ENCODE data around the gene KCNN2. TPM values are rescaled to one million over a fixed set of nuclear protein-coding genes. Genes with fewer than 3 reads are reported as not detected.

KCNN2 gene
- total and polyA plus RNA-seq, 9 of the 15 experiments (the other 6 are each of a cell fraction or from before 2014, with no cell fraction given): 0.07 TPM; not detected in 8

DNA sequence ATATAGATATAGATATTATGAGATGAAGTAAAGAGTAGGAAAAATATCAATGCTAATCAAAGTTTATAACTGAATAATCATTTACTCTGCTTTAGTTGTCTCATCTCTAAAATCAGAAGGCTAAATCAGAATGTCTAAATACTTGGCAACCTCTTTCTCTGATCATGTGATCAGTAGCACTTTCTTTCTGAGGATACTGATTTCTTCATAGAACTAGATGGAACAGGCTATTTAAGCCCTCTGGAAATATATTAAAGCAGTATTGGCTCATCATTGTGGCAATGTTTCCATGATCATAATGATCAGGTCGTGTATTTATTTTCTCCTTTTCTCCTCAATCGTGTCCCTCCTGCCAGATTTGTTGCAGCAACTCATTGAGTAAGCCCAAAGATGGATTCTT, 109.7 kb downstream of the KCNN2 start:
- no peak overlapping the region for H3K27ac ChIP-seq (ENCODE audit: extremely low read depth, low read depth, low read length)
- no peaks in the 10 kb centered on the region for H4K20me1 ChIP-seq (replicated peaks; ENCODE audit: control insufficient read depth, insufficient read depth, low read length)
- no peak for FAIRE-seq
- H3K79me2 ChIP-seq (ENCODE audit: control insufficient read depth, insufficient read depth, low read length): no peaks in the 10 kb centered on the region
- no peaks in the 10 kb centered on the region for H3K27me3 ChIP-seq (ENCODE audit: control insufficient read depth in 2 of 2, insufficient read depth in 2 of 2, low read length in 2 of 2)
- no TSS peak for BruUV-seq (replicated peaks)
- H3K4me1 ChIP-seq (replicated peaks in 1 of 2; ENCODE audit: control insufficient read depth in 2 of 2, insufficient read depth in 2 of 2, low read length in 2 of 2): no peaks in the 10 kb centered on the region
- ATAC-seq: no peak
- H3K9ac ChIP-seq (ENCODE audit: insufficient read depth in 1 of 2, low read depth in 2 of 2, low read length in 2 of 2): no peak overlapping the region
- TF ChIP-seq PPARD (CRISPR knock-in tag; IDR thresholded peaks at IDR 0.05): no peak
- TF ChIP-seq, protein P1, sequence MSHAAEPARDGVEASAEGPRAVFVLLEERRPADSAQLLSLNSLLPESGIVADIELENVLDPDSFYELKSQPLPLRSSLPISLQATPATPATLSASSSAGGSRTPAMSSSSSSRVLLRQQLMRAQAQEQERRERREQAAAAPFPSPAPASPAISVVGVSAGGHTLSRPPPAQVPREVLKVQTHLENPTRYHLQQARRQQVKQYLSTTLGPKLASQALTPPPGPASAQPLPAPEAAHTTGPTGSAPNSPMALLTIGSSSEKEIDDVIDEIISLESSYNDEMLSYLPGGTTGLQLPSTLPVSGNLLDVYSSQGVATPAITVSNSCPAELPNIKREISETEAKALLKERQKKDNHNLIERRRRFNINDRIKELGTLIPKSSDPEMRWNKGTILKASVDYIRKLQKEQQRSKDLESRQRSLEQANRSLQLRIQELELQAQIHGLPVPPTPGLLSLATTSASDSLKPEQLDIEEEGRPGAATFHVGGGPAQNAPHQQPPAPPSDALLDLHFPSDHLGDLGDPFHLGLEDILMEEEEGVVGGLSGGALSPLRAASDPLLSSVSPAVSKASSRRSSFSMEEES (CRISPR knock-in tag; IDR thresholded peaks at IDR 0.05): peak; percentile 33; the same call in 1 of the 2 replicates
- no peak overlapping the region for H2AFZ ChIP-seq (ENCODE audit: low read depth, low read length)
- ChIA-PET CTCF (ENCODE audit: low intra/inter-chr PET ratio) (no interaction called here), POLR2A (no interaction called here)
- no peaks in the 10 kb centered on the region for H3K36me3 ChIP-seq (ENCODE audit: control insufficient read depth, insufficient read depth, low read length)
- no peak for DNase-seq (ENCODE audit: extremely low read depth in 1 of 4, low spot score in 3 of 4)
- no peak overlapping the region for H3K4me3 ChIP-seq
- no peaks in the 10 kb centered on the region for H3K9me1 ChIP-seq (ENCODE audit: control insufficient read depth, insufficient read depth, low read length)
- WGBS (ENCODE audit: insufficient coverage, low coverage, missing lambda C conversion rate): 0% methylated on average over 2 of the region's 2 CpGs
- in situ Hi-C loops (cut with MboI): no loop called here
- no peak overlapping the region for H3K4me2 ChIP-seq (ENCODE audit: insufficient read depth, low read length)
- H3K9me3 ChIP-seq (replicated peaks; ENCODE audit: control insufficient read depth, insufficient read depth, low read depth, low read length): peaks cover 3% of the 10 kb centered on the region; the same call in 1 of the 2 replicates
- intact Hi-C loops (cut with micrococcal nuclease): no loop called here

DNA sequence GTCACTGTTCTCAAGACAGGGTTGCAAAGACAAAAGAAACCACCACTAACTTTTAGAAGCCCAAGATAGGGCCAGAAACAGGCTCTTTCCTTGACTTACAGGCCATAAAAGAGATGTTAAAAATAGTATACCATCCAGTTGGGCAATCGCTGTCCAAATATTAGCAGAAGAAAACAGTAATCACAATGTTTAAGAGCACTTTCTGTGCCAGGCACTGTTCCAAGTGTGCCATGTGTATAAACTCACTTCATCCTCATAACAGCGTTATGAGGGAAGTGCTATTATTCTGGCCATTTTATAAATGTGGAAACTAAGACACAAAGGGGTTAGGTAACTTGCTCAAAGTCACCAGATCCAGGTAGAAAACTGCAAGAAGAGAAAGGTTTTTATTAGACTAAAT, 111.7 kb downstream of the KCNN2 start:
- POLR2A ChIA-PET: no interaction called here
- TF ChIP-seq ZNF444 (CRISPR knock-in tag; IDR thresholded peaks at IDR 0.05) (no peak), SAFB (IDR thresholded peaks at IDR 0.05; ENCODE audit: borderline replicate concordance, low read depth, low read length) (no peak), SMAD1 (IDR thresholded peaks at IDR 0.05; ENCODE audit: low read depth, low read length, partially characterized antibody) (no peak), RFX5 (IDR thresholded peaks at IDR 0.05; ENCODE audit: low read depth, low read length) (no peak), SRF (CRISPR knock-in tag; IDR thresholded peaks at IDR 0.05) (no peak)
- TF ChIP-seq, protein P2, sequence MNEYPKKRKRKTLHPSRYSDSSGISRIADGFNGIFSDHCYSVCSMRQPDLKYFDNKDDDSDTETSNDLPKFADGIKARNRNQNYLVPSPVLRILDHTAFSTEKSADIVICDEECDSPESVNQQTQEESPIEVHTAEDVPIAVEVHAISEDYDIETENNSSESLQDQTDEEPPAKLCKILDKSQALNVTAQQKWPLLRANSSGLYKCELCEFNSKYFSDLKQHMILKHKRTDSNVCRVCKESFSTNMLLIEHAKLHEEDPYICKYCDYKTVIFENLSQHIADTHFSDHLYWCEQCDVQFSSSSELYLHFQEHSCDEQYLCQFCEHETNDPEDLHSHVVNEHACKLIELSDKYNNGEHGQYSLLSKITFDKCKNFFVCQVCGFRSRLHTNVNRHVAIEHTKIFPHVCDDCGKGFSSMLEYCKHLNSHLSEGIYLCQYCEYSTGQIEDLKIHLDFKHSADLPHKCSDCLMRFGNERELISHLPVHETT (CRISPR knock-in tag; conservative IDR thresholded peaks at IDR 0.05 in 1 of 2, IDR thresholded peaks at IDR 0.05 in 1 of 2): no peak
- TF ChIP-seq, protein P3, sequence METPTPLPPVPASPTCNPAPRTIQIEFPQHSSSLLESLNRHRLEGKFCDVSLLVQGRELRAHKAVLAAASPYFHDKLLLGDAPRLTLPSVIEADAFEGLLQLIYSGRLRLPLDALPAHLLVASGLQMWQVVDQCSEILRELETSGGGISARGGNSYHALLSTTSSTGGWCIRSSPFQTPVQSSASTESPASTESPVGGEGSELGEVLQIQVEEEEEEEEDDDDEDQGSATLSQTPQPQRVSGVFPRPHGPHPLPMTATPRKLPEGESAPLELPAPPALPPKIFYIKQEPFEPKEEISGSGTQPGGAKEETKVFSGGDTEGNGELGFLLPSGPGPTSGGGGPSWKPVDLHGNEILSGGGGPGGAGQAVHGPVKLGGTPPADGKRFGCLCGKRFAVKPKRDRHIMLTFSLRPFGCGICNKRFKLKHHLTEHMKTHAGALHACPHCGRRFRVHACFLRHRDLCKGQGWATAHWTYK (CRISPR knock-in tag; IDR thresholded peaks at IDR 0.05): no peak
- TF ChIP-seq, protein P4, sequence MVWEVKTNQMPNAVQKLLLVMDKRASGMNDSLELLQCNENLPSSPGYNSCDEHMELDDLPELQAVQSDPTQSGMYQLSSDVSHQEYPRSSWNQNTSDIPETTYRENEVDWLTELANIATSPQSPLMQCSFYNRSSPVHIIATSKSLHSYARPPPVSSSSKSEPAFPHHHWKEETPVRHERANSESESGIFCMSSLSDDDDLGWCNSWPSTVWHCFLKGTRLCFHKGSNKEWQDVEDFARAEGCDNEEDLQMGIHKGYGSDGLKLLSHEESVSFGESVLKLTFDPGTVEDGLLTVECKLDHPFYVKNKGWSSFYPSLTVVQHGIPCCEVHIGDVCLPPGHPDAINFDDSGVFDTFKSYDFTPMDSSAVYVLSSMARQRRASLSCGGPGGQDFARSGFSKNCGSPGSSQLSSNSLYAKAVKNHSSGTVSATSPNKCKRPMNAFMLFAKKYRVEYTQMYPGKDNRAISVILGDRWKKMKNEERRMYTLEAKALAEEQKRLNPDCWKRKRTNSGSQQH (CRISPR knock-in tag; IDR thresholded peaks at IDR 0.05): no peak

More for the DNA sequence above, 111.7 kb downstream of the KCNN2 start:
- Histone ChIP-seq H3K9me3 (replicated peaks; ENCODE audit: control insufficient read depth, insufficient read depth, low read depth, low read length) (no peaks in the 10 kb centered on the region), H3K27me3 (ENCODE audit: control insufficient read depth in 2 of 2, insufficient read depth in 2 of 2, low read length in 2 of 2) (no peaks in the 10 kb centered on the region), H3K36me3 (ENCODE audit: control insufficient read depth, insufficient read depth, low read length) (no peaks in the 10 kb centered on the region), H3K9ac (ENCODE audit: insufficient read depth in 1 of 2, low read depth in 2 of 2, low read length in 2 of 2) (no peak overlapping the region), H3K9me1 (ENCODE audit: control insufficient read depth, insufficient read depth, low read length) (no peaks in the 10 kb centered on the region), H3K79me2 (ENCODE audit: control insufficient read depth, insufficient read depth, low read length) (no peaks in the 10 kb centered on the region), H3K4me2 (ENCODE audit: insufficient read depth, low read length) (no peak overlapping the region), H3K27ac (ENCODE audit: extremely low read depth, low read depth, low read length) (no peak overlapping the region), H3K4me1 (replicated peaks in 1 of 2; ENCODE audit: control insufficient read depth in 2 of 2, insufficient read depth in 2 of 2, low read length in 2 of 2) (no peaks in the 10 kb centered on the region), H4K20me1 (replicated peaks; ENCODE audit: control insufficient read depth, insufficient read depth, low read length) (no peaks in the 10 kb centered on the region), H2AFZ (ENCODE audit: low read depth, low read length) (no peak overlapping the region), H3K4me3 (no peak overlapping the region)
- in situ Hi-C loops (cut with MboI) (no loop called here), intact Hi-C loops (cut with micrococcal nuclease) (no loop called here)
- FAIRE-seq: no peak
- CTCF ChIA-PET (ENCODE audit: low intra/inter-chr PET ratio): no interaction called here
- no peak for DNase-seq (ENCODE audit: extremely low read depth in 1 of 4, low spot score in 3 of 4)
- WGBS (ENCODE audit: insufficient coverage, low coverage, missing lambda C conversion rate): 3% methylated on average over 2 of the region's 2 CpGs
- no TSS peak for BruUV-seq (replicated peaks)
- ATAC-seq: no peak

Data from K562 (cell line).